Ovary (tissue), 9 donors: ENCODE results near the gene COPZ2. TPM values are rescaled to one million over a fixed set of nuclear protein-coding genes. Genes with fewer than 3 reads are reported as not detected.
"Not testable (repeated sequence)": the region's sequence is repeated elsewhere in the genome, so short reads cannot be mapped to it uniquely, and the experiment has no call there.

ENCODE experiments used
- DNase-seq, 5 donors: peaks; one replicate each; pipeline ENCODE4 v3.0.0-alpha.2; 2019 to 2020
- H3K27ac ChIP-seq, 2 donors: fragments of 200-600 bp; one replicate each; pipeline versions ENCODE4 v1.5.1 to v1.8.0; 2019 to 2022
- H3K27me3 ChIP-seq: fragments of 200-600 bp; one replicate; pipeline ENCODE4 v1.8.0; 2022
- H3K36me3 ChIP-seq: fragments of 200-600 bp; sonication (generic); one replicate; pipeline ENCODE4 v1.5.1; 2019
- H3K4me1 ChIP-seq: one replicate; pipeline ENCODE4 v1.8.1; 2013; ENCODE audit warnings: mild to moderate bottlenecking, moderate library complexity; ENCODE audit not compliant: insufficient read depth
- H3K4me3 ChIP-seq: fragments of 200-600 bp; sonication (generic); one replicate; pipeline ENCODE4 v1.5.1; 2017
- H3K9me3 ChIP-seq, 2 donors: fragments of 200-600 bp in 1 of 2; sonication (generic) in 1 of 2; one replicate each; pipeline versions ENCODE4 v1.5.1 to v1.8.1; 2013 to 2019; ENCODE audit warnings: mild to moderate bottlenecking in 1 of 2, moderate library complexity in 1 of 2
- EP300 ChIP-seq: sonication (generic); formaldehyde crosslinking; IDR thresholded peaks from one replicate; pipeline ENCODE4 v1.6.1; 2017; ENCODE audit warnings: antibody characterized with exemption
- POLR2A ChIP-seq: fragments of 450-650 bp; IDR thresholded peaks from one replicate; pipeline ENCODE4 v1.6.1; 2017; ENCODE audit warnings: antibody characterized with exemption, mild to moderate bottlenecking, moderate library complexity
- WGBS, 3 donors: extraction: QIAGEN DNeasy Blood & Tissue Kit in 1 of 3; methylation state at CpG; one replicate each; pipeline versions ENCODE4 v1.1.5 to v1.1.7; 2013 to 2017; 5-methylcytosine and 5-hydroxymethylcytosine counted together
- intact Hi-C, 4 donors: fragments of 100-400 bp; cut with DNase I; formaldehyde crosslinking; loops; one replicate each; pipeline versions ENCODE4 v1.11.0 to v1.15.1; 2022 to 2023
- polyA plus RNA-seq, 2 donors: library from polyadenylated mRNA; stranded (reverse); fragments of 200-250 nt in 1 of 2; fragments of 350-450 nt in 1 of 2; fragmentation: Illumina TruSeq in 1 of 2; extraction: RNeasy Lipid Tissue Mini Kit (QIAGEN cat#74804) in 1 of 2; gene quantifications; one replicate each; pipeline ENCODE4 v1.2.3, GENCODE V29; 2013 to 2014
- total RNA-seq, 7 donors: library from RNA; depleted of rRNA in 2 of 7; stranded (reverse); fragments of >200 nt in 2 of 7; fragmentation: NEBNext Ultra II Directional in 3 of 7; extraction: Animal tissue kit (Norgen Biotek cat#: 25700) in 3 of 7; gene quantifications; one replicate each; pipeline versions ENCODE4 v1.1.0 to v1.2.4, GENCODE V29; 2016 to 2023
- TF ChIP-seq, protein P1 (sequence below), 3 donors: fragments of 450-650 bp in 2 of 3; fragments of 200-600 bp in 1 of 3; IDR thresholded peaks; one replicate each; pipeline versions ENCODE4 v1.5.1 to v1.8.0; 2016 to 2022; ENCODE audit warnings: antibody characterized with exemption in 3 of 3, mild to moderate bottlenecking in 1 of 3
- donor health status: DM: no; HTN: no; CAD: no; lungs with moderate emphysema.
- donor health status: DM: no; HTN: no; CAD: no.
- donor health status: Bipolar disorder and iron deficiency.
- donor health status: DM: yes; HTN: yes; CAD: no.
- donor health status: DM: no; HTN: no; CAD: no.
- donor health status: DM: yes; HTN: yes; CAD: no.

Gene COPZ2
- total and polyA plus RNA-seq, 9 donors: 1.7 to 58.1 (median 12.1) TPM

DNA sequence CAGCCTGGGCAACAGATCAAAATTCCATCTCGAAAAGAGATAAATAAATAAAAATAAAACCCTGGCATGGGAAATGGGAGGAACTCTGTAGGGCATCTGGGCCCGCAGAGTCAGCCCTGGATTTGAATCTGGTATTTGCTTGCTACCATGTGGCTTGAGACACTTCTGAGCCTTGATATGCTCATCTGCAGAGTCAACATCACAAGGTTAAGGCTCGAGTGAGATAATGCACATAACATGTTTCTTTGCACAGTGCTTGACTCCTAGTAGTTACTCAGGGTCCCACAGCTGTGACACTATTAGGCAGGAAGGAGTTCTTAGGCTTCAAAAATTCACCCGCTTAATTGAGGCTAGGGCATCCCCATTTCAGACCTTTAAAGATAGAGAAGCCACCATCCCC is 45.4 kb downstream of the COPZ2 start:
- 57 to 65% (median 61%) methylated on average over 4 of the region's 4 CpGs for WGBS, 3 donors
- TF ChIP-seq EP300 (no peak), POLR2A (no peak)
- TF ChIP-seq, protein P1, sequence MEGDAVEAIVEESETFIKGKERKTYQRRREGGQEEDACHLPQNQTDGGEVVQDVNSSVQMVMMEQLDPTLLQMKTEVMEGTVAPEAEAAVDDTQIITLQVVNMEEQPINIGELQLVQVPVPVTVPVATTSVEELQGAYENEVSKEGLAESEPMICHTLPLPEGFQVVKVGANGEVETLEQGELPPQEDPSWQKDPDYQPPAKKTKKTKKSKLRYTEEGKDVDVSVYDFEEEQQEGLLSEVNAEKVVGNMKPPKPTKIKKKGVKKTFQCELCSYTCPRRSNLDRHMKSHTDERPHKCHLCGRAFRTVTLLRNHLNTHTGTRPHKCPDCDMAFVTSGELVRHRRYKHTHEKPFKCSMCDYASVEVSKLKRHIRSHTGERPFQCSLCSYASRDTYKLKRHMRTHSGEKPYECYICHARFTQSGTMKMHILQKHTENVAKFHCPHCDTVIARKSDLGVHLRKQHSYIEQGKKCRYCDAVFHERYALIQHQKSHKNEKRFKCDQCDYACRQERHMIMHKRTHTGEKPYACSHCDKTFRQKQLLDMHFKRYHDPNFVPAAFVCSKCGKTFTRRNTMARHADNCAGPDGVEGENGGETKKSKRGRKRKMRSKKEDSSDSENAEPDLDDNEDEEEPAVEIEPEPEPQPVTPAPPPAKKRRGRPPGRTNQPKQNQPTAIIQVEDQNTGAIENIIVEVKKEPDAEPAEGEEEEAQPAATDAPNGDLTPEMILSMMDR (IDR thresholded peaks at IDR 0.05): no peak
- H3K4me1 ChIP-seq: no peaks in the 10 kb centered on the region
- DNase-seq: no peak
- no peaks in the 10 kb centered on the region for H3K36me3 ChIP-seq
- H3K9me3 ChIP-seq: no peaks in the 10 kb centered on the region
- no peaks in the 10 kb centered on the region for H3K27me3 ChIP-seq
- H3K4me3 ChIP-seq: no peak overlapping the region
- intact Hi-C loops: no loop called here
- H3K27ac ChIP-seq: no peak overlapping the region

DNA sequence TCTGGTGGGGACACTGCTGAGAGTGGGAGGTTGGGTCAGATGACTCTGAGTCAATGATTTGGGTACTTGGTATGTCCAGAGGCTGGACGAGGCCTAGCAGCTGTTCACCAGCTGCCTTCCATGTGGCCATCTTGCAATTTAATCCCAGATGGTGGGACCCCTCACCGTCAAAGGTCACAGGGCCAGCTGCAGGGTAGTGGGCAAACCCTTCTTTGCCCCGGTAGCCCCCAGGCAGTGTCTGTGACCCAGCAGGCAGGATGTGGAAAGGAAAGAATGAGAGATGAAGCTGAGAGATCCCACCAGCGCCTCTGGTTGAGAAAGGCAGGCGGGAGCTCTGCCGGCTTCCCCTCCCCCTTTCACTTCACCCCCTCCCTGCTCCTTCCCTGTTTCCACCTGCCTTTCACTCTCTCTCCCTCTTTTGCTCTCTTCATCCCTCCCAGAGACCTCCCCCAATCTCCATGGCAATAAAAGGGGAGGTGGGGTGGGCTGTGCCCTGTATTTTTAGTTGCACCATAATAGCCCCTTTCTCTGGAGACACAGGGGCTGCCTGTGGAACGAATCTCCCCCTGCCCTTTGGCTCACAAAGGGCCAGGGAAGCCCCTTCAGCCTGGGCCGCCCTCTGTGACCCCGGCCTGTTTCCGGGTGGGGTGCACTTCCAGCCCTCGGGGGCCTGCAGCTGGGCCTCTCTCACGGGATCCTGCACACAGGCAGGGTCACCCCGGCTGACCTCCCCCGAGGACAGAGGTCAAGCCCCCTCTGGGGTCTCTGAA is 46.5 kb downstream of the COPZ2 start:
- Histone ChIP-seq H3K4me1 (no peaks in the 10 kb centered on the region), H3K36me3 (no peaks in the 10 kb centered on the region), H3K27me3 (no peaks in the 10 kb centered on the region), H3K4me3 (no peak overlapping the region), H3K27ac (no peak overlapping the region), H3K9me3 (no peaks in the 10 kb centered on the region)
- TF ChIP-seq EP300 (no peak), POLR2A (no peak)
- TF ChIP-seq, protein P1 (IDR thresholded peaks at IDR 0.05): no peak
- 56 to 64% (median 61%) methylated on average over 14 of the region's 14 CpGs for WGBS, 3 donors
- no peak for DNase-seq
- intact Hi-C loops: no loop called here

DNA sequence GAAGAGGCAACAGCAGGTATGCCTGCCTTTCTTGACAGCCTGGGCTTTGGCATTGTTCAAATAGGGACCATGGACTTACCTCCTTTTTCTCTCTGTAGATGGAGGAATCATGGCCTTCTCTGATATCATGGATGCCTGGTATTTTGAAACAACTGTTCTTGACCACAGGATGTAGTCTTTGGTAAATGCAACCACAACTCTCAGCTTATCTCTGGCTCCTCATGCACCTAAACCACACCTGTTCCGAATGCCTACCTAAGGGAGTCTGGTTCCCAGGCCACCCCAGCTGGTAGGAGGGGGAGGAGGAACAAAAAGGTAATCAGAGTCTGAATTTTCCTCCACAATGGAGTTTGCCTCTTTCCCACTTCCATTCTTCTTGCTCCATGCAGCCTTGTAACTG is 47.9 kb downstream of the COPZ2 start:
- H3K4me3 ChIP-seq: no peak overlapping the region
- no peaks in the 10 kb centered on the region for H3K4me1 ChIP-seq
- TF ChIP-seq EP300 (no peak), POLR2A (no peak)
- TF ChIP-seq, protein P1 (IDR thresholded peaks at IDR 0.05): no peak
- intact Hi-C loops: no loop called here
- 89 to 96% (median 95%) methylated on average over 1 of the region's 1 CpG for WGBS, 3 donors
- no peaks in the 10 kb centered on the region for H3K36me3 ChIP-seq
- H3K27ac ChIP-seq: no peak overlapping the region
- no peak for DNase-seq
- H3K9me3 ChIP-seq: no peaks in the 10 kb centered on the region
- H3K27me3 ChIP-seq: no peaks in the 10 kb centered on the region

DNA sequence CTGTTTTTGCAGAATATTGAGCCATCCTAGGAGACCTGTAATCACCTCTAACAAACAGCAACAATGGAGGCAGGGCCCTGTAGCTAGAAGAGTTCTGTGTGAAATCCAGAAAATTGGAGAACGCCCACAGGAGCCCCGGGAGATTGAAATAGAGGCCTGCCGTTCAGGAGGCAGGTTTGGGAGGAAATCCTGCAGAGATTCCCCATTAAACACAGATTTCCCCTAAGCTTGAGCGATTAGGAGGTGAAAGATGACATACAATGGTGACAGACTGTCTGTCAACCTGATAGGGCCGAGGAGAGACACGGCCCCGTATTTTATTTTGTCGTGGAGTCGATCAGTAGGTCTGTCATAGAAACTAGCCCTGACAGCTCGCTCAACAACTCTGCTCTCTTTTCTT is 48.4 kb downstream of the COPZ2 start:
- TF ChIP-seq, protein P1 (IDR thresholded peaks at IDR 0.05): no peak
- TF ChIP-seq POLR2A: no peak
- no peak for TF ChIP-seq EP300
- Histone ChIP-seq H3K4me1 (no peaks in the 10 kb centered on the region), H3K27ac (no peak overlapping the region), H3K27me3 (no peaks in the 10 kb centered on the region), H3K4me3 (no peak overlapping the region), H3K9me3 (no peaks in the 10 kb centered on the region), H3K36me3 (no peaks in the 10 kb centered on the region)
- intact Hi-C loops: no loop called here
- no peak for DNase-seq
- 80 to 87% (median 84%) methylated on average over 10 of the region's 10 CpGs for WGBS, 3 donors

DNA sequence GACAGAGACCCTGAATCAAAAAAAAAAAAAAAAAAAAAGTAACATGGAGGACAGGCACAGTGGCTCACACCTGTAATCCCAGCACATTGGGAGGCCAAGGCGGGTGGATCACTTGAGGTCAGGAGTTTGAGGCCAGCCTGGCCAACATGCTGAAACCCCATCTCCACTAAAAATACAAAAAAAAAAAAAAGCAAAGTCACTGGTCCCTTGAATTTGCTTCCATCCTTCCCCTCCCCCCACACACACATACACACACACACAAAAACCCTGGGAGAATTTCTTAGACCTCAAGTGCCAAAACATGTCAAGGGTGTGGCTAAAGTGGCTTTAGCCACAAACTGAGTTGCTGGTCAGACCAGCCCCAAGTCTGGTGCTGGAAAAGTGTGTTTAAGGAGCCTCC is 49.2 kb downstream of the COPZ2 start:
- WGBS, 3 donors: 88 to 96% (median 94%) methylated on average over 1 of the region's 1 CpG
- H3K4me3 ChIP-seq, H3K9me3 ChIP-seq, H3K27me3 ChIP-seq, H3K27ac ChIP-seq, intact Hi-C loops, DNase-seq, H3K36me3 ChIP-seq, H3K4me1 ChIP-seq: not testable (repeated sequence)
